ENCODE measurements around the gene FBXL17. TPM values are rescaled to one million over a fixed set of nuclear protein-coding genes. Genes with fewer than 3 reads are reported as not detected.

The FBXL17 gene
- total RNA-seq, 1 experiment from 2014 or later: 3.5 TPM

- Mint-ChIP-seq H3K36me3 (peaks cover 4% of the 10 kb centered on the region; the same call in 1 of the 2 replicates), H3K27ac (no peak overlapping the region), H3K27me3 (ENCODE audit: low read depth) (no peaks in the 10 kb centered on the region), H3K9me3 (peaks cover 13% of the 10 kb centered on the region), H3K4me3 (no peak overlapping the region), H3K4me1 (0 out of 2 replicates have a peak, but pooled peaks cover 3% of the 10 kb centered on the region)
- CTCF ChIA-PET: interaction anchor here (0.8 kb wide), 1 partner anchor 25 kb away, joined by 3 read pairs; no protein-coding TSS in a partner anchor
- DNase-seq (ENCODE audit: low spot score): no peak
- POLR2A ChIA-PET: no interaction called here
- TF ChIP-seq SP1 (CRISPR knock-in tag; conservative IDR thresholded peaks at IDR 0.05) (no peak), SMAD3 (CRISPR knock-in tag; IDR thresholded peaks at IDR 0.05; ENCODE audit: borderline replicate concordance) (no peak), NFE2L1 (CRISPR knock-in tag; IDR thresholded peaks at IDR 0.05) (no peak), RORB (CRISPR knock-in tag; IDR thresholded peaks at IDR 0.05) (no peak), TP53 (CRISPR knock-in tag; IDR thresholded peaks at IDR 0.05) (no peak), STAT6 (CRISPR knock-in tag; conservative IDR thresholded peaks at IDR 0.05; ENCODE audit: low read depth) (no peak), KAT7 (CRISPR knock-in tag; IDR thresholded peaks at IDR 0.05; ENCODE audit: borderline replicate concordance) (no peak), TEAD1 (CRISPR knock-in tag; IDR thresholded peaks at IDR 0.05) (no peak), NR2C2 (CRISPR knock-in tag; IDR thresholded peaks at IDR 0.05) (no peak), AFF4 (CRISPR knock-in tag; IDR thresholded peaks at IDR 0.05; ENCODE audit: borderline replicate concordance) (no peak), TEAD4 (CRISPR knock-in tag; IDR thresholded peaks at IDR 0.05) (no peak)
- TF ChIP-seq, protein P1, sequence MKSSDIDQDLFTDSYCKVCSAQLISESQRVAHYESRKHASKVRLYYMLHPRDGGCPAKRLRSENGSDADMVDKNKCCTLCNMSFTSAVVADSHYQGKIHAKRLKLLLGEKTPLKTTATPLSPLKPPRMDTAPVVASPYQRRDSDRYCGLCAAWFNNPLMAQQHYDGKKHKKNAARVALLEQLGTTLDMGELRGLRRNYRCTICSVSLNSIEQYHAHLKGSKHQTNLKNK (CRISPR knock-in tag; IDR thresholded peaks at IDR 0.05): no peak
- TF ChIP-seq, protein P2, sequence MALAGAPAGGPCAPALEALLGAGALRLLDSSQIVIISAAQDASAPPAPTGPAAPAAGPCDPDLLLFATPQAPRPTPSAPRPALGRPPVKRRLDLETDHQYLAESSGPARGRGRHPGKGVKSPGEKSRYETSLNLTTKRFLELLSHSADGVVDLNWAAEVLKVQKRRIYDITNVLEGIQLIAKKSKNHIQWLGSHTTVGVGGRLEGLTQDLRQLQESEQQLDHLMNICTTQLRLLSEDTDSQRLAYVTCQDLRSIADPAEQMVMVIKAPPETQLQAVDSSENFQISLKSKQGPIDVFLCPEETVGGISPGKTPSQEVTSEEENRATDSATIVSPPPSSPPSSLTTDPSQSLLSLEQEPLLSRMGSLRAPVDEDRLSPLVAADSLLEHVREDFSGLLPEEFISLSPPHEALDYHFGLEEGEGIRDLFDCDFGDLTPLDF (CRISPR knock-in tag; IDR thresholded peaks at IDR 0.05): no peak
- TF ChIP-seq, protein P3, sequence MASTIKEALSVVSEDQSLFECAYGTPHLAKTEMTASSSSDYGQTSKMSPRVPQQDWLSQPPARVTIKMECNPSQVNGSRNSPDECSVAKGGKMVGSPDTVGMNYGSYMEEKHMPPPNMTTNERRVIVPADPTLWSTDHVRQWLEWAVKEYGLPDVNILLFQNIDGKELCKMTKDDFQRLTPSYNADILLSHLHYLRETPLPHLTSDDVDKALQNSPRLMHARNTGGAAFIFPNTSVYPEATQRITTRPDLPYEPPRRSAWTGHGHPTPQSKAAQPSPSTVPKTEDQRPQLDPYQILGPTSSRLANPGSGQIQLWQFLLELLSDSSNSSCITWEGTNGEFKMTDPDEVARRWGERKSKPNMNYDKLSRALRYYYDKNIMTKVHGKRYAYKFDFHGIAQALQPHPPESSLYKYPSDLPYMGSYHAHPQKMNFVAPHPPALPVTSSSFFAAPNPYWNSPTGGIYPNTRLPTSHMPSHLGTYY (CRISPR knock-in tag; IDR thresholded peaks at IDR 0.05): no peak
- TF ChIP-seq, protein P4, sequence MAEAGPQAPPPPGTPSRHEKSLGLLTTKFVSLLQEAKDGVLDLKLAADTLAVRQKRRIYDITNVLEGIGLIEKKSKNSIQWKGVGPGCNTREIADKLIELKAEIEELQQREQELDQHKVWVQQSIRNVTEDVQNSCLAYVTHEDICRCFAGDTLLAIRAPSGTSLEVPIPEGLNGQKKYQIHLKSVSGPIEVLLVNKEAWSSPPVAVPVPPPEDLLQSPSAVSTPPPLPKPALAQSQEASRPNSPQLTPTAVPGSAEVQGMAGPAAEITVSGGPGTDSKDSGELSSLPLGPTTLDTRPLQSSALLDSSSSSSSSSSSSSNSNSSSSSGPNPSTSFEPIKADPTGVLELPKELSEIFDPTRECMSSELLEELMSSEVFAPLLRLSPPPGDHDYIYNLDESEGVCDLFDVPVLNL (CRISPR knock-in tag; IDR thresholded peaks at IDR 0.05; ENCODE audit: borderline replicate concordance, low read depth): no peak
- TF ChIP-seq, protein P5, sequence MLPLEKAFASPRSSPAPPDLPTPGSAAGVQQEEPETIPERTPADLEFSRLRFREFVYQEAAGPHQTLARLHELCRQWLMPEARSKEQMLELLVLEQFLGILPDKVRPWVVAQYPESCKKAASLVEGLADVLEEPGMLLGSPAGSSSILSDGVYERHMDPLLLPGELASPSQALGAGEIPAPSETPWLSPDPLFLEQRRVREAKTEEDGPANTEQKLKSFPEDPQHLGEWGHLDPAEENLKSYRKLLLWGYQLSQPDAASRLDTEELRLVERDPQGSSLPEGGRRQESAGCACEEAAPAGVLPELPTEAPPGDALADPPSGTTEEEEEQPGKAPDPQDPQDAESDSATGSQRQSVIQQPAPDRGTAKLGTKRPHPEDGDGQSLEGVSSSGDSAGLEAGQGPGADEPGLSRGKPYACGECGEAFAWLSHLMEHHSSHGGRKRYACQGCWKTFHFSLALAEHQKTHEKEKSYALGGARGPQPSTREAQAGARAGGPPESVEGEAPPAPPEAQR (CRISPR knock-in tag; IDR thresholded peaks at IDR 0.05): no peak
- no peak for ATAC-seq
Measured at GRCh38 chr5:107900721-107901120, 481.2 kb downstream of the FBXL17 start.

All from WTC11 (cell line).